Suppressor macrophage (primary cell): ENCODE measurements around the gene CFAP107.
"Not testable (repeated sequence)": the region's sequence is repeated elsewhere in the genome, so short reads cannot be mapped to it uniquely, and the experiment has no call there.

ENCODE experiments used
- DNase-seq, 4 experiments: peaks; one replicate each; pipeline ENCODE4 v3.0.0-alpha.2; 2020 to 2022
- total RNA-seq, 17 experiments: gene quantifications; one replicate each; lab custom pipeline; 2026; ENCODE audit warnings: mixed read lengths in 6 of 17, inconsistent platforms in 3 of 17; lab: John Stamatoyannopoulos, UW

The CFAP107 gene
- total RNA-seq, result 0 to 1.5 (median 0) reads per million in 17 experiments

GRCh38 chr1:12745992-12746323 lies at the start of gene CFAP107:
TSS of gene CFAP107 (plus strand) at chr1:12746200. CDS start at chr1:12746431, 231 bp downstream.
- no peak for DNase-seq

GRCh38 chr1:12696658-12697057 lies 49.3 kb upstream of the CFAP107 start:
- no peak for DNase-seq

- no peak for DNase-seq
These were observed 48.6 kb upstream of the CFAP107 start for GRCh38 chr1:12697397-12697796.

- DNase-seq, result no peak
These were observed 42.1 kb upstream of the CFAP107 start for GRCh38 chr1:12703821-12704451.

- DNase-seq, result no peak
These were observed 39.9 kb upstream of the CFAP107 start for GRCh38 chr1:12706061-12706460.

- DNase-seq, result no peak
These were observed 37.5 kb upstream of the CFAP107 start for GRCh38 chr1:12708396-12709090.

GRCh38 chr1:12709091-12709491 lies 36.9 kb upstream of the CFAP107 start:
- no peak for DNase-seq

GRCh38 chr1:12709696-12710095 lies 36.3 kb upstream of the CFAP107 start:
- DNase-seq, result no peak

GRCh38 chr1:12711536-12711935 lies 34.5 kb upstream of the CFAP107 start:
- DNase-seq, result no peak

- no peak for DNase-seq
These were observed 33.9 kb upstream of the CFAP107 start for GRCh38 chr1:12712076-12712475.

GRCh38 chr1:12712929-12713328 lies 33.1 kb upstream of the CFAP107 start:
- no peak for DNase-seq

GRCh38 chr1:12713651-12714050 lies 32.3 kb upstream of the CFAP107 start:
- not testable (repeated sequence) for DNase-seq

- DNase-seq, result peak in 1 of 4 experiments; percentile 4
These were observed 31.1 kb upstream of the CFAP107 start for GRCh38 chr1:12714710-12715475.

GRCh38 chr1:12715896-12716437 lies 30.0 kb upstream of the CFAP107 start, which contains the start of gene AADACL3:
TSS of gene AADACL3 (plus strand) at chr1:12716110. CDS start at chr1:12716177, 67 bp downstream.
- DNase-seq, result no peak

- DNase-seq, result no peak
These were observed 28.6 kb upstream of the CFAP107 start for GRCh38 chr1:12717301-12717838.

GRCh38 chr1:12722626-12723025 lies 23.4 kb upstream of the CFAP107 start:
- no peak for DNase-seq

GRCh38 chr1:12728391-12728790 lies 17.6 kb upstream of the CFAP107 start:
- DNase-seq, result no peak

- no peak for DNase-seq
These were observed 15.8 kb upstream of the CFAP107 start for GRCh38 chr1:12730156-12730555.

GRCh38 chr1:12731084-12731483 lies 14.9 kb upstream of the CFAP107 start:
- not testable (repeated sequence) for DNase-seq

GRCh38 chr1:12734651-12735050 lies 11.3 kb upstream of the CFAP107 start:
- DNase-seq, result no peak

- DNase-seq, result no peak
These were observed 7.1 kb upstream of the CFAP107 start for GRCh38 chr1:12738934-12739333.

GRCh38 chr1:12739613-12740012 lies 6.4 kb upstream of the CFAP107 start:
- DNase-seq, result no peak

- DNase-seq, result no peak
These were observed 4.1 kb upstream of the CFAP107 start for GRCh38 chr1:12741946-12742345.
